Smooth muscle cell (in vitro differentiated cells): ENCODE results near the gene DCAF15. TPM values are rescaled to one million over a fixed set of nuclear protein-coding genes. Genes with fewer than 3 reads are reported as not detected.

Experiments used
- DNase-seq: peaks from one replicate; lab custom pipeline; 2025; ENCODE audit not compliant: unreplicated experiment; lab: John Stamatoyannopoulos, UW
- H2AFZ ChIP-seq: fragments of 200-600 bp; sonication (generic); 2 replicates; pipeline ENCODE4 v1.6.0; 2016; ENCODE audit warnings: antibody characterized with exemption, low read depth, mild to moderate bottlenecking
- H3F3A ChIP-seq: fragments of 200-600 bp; sonication (generic); 2 replicates; pipeline ENCODE4 v1.6.0; 2017; ENCODE audit warnings: antibody characterized with exemption, low read depth
- H3K27ac ChIP-seq: fragments of 200-600 bp; sonication (generic); 2 replicates; pipeline ENCODE4 v1.5.1; 2016; ENCODE audit warnings: low read depth, mild to moderate bottlenecking
- H3K27me3 ChIP-seq: fragments of 200-600 bp; sonication (generic); 2 replicates; pipeline ENCODE4 v1.6.1; 2016; ENCODE audit warnings: low read depth, mild to moderate bottlenecking
- H3K36me3 ChIP-seq: fragments of 200-600 bp; sonication (generic); 2 replicates; pipeline ENCODE4 v1.5.1; 2016; ENCODE audit warnings: low read depth
- H3K4me1 ChIP-seq: fragments of 200-600 bp; sonication (generic); 2 replicates; pipeline ENCODE4 v1.5.1; 2016; ENCODE audit warnings: low read depth
- H3K4me2 ChIP-seq: fragments of 200-600 bp; sonication (generic); 2 replicates; pipeline ENCODE4 v1.6.0; 2016; ENCODE audit warnings: mild to moderate bottlenecking
- H3K4me3 ChIP-seq: fragments of 200-600 bp; sonication (generic); 2 replicates; pipeline ENCODE4 v1.5.1; 2016; ENCODE audit warnings: mild to moderate bottlenecking
- H3K79me2 ChIP-seq: fragments of 200-600 bp; sonication (generic); 2 replicates; pipeline ENCODE4 v1.6.0; 2016; ENCODE audit warnings: low read depth, mild to moderate bottlenecking
- H3K9ac ChIP-seq: fragments of 200-600 bp; sonication (generic); 2 replicates; pipeline ENCODE4 v1.6.0; 2016; ENCODE audit warnings: low read depth
- H3K9me3 ChIP-seq: fragments of 200-600 bp; sonication (generic); replicated peaks from 2 replicates; pipeline ENCODE4 v1.5.1; 2016; ENCODE audit warnings: low read depth
- H4K20me1 ChIP-seq: fragments of 200-600 bp; sonication (generic); 2 replicates; pipeline ENCODE4 v1.6.0; 2016; ENCODE audit warnings: low read depth
- CTCF ChIP-seq: fragments of 200-600 bp; sonication (generic); IDR thresholded peaks from 2 replicates; pipeline ENCODE4 v1.5.1; 2017; ENCODE audit warnings: borderline replicate concordance, mild to moderate bottlenecking, antibody characterized with exemption; ENCODE audit not compliant: insufficient read depth, poor library complexity, severe bottlenecking
- WGBS: methylation state at CpG from one replicate; pipeline ENCODE4 v1.1.7; 2016; ENCODE audit warnings: low lambda C conversion rate; 5-methylcytosine and 5-hydroxymethylcytosine counted together
- polyA plus RNA-seq: library from polyadenylated mRNA; unstranded; fragments of >200 nt; fragmentation: Nextera tagmentation; extraction: Ambion mirVana; gene quantifications from 2 replicates; pipeline ENCODE4 v1.2.1, GENCODE V29; 2016
- total RNA-seq: library from RNA; depleted of rRNA; stranded (reverse); fragments of >200 nt; gene quantifications from 2 replicates; pipeline ENCODE4 v1.2.3, GENCODE V29; 2014

DCAF15 gene
- total and polyA plus RNA-seq, 2 experiments from 2014 or later, result 12.4 to 27.0 TPM

- Histone ChIP-seq H3K36me3 (no peaks in the 10 kb centered on the region), H3K27ac (peak overlapping the region; percentile 62), H3K79me2 (no peaks in the 10 kb centered on the region), H3K9me3 (no peaks in the 10 kb centered on the region), H3K9ac (peak overlapping the region; percentile 32), H2AFZ (no peak overlapping the region), H3K4me2 (peak overlapping the region; percentile 80), H3K4me3 (no peak overlapping the region), H3F3A (no peaks in the 10 kb centered on the region), H3K27me3 (no peaks in the 10 kb centered on the region), H3K4me1 (peaks cover 17% of the 10 kb centered on the region), H4K20me1 (no peaks in the 10 kb centered on the region)
- no peak for DNase-seq
- 79% methylated on average over 17 of the region's 17 CpGs for WGBS
- TF ChIP-seq CTCF, result no peak
These were observed 35.0 kb downstream of the DCAF15 start for GRCh38 chr19:13987101-13987890.

- Histone ChIP-seq H3K9ac (no peak overlapping the region), H3F3A (no peaks in the 10 kb centered on the region), H3K4me2 (no peak overlapping the region), H2AFZ (no peak overlapping the region), H3K4me3 (no peak overlapping the region), H3K9me3 (no peaks in the 10 kb centered on the region), H3K79me2 (no peaks in the 10 kb centered on the region), H3K36me3 (no peaks in the 10 kb centered on the region), H3K27me3 (no peaks in the 10 kb centered on the region), H4K20me1 (no peaks in the 10 kb centered on the region), H3K4me1 (peaks cover 17% of the 10 kb centered on the region), H3K27ac (no peak overlapping the region)
- no peak for DNase-seq
- 94% methylated on average over 7 of the region's 7 CpGs for WGBS
- no peak for TF ChIP-seq CTCF
These were observed 37.2 kb downstream of the DCAF15 start for GRCh38 chr19:13989487-13989886.

GRCh38 chr19:13990085-13990484 lies 37.8 kb downstream of the DCAF15 start:
- Histone ChIP-seq H3F3A (no peaks in the 10 kb centered on the region), H3K79me2 (no peaks in the 10 kb centered on the region), H3K4me1 (peaks cover 17% of the 10 kb centered on the region), H3K27ac (no peak overlapping the region), H3K27me3 (no peaks in the 10 kb centered on the region), H4K20me1 (no peaks in the 10 kb centered on the region), H3K4me2 (no peak overlapping the region), H3K36me3 (no peaks in the 10 kb centered on the region), H3K9ac (no peak overlapping the region), H3K4me3 (no peak overlapping the region), H3K9me3 (no peaks in the 10 kb centered on the region), H2AFZ (no peak overlapping the region)
- 94% methylated on average over 8 of the region's 8 CpGs for WGBS
- no peak for DNase-seq
- no peak for TF ChIP-seq CTCF

- Histone ChIP-seq H3K79me2 (no peaks in the 10 kb centered on the region), H3K27me3 (no peaks in the 10 kb centered on the region), H3K36me3 (no peaks in the 10 kb centered on the region), H3K4me2 (no peak overlapping the region), H3K4me1 (peaks cover 4% of the 10 kb centered on the region), H2AFZ (no peak overlapping the region), H4K20me1 (no peaks in the 10 kb centered on the region), H3K27ac (no peak overlapping the region), H3F3A (no peaks in the 10 kb centered on the region), H3K9me3 (no peaks in the 10 kb centered on the region), H3K4me3 (no peak overlapping the region), H3K9ac (no peak overlapping the region)
- TF ChIP-seq CTCF, result no peak
- DNase-seq, result no peak
- 93% methylated on average over 7 of the region's 7 CpGs for whole genome bisulfite sequencing
These were observed 39.7 kb downstream of the DCAF15 start for GRCh38 chr19:13992025-13992424.
